Endothelial cell of umbilical vein (primary cell): ENCODE data around the gene FER.

Source experiments
- EZH2 ChIP-seq: IDR thresholded peaks from 2 replicates; pipeline ENCODE4 v1.6.1; 2012; ENCODE audit warnings: borderline replicate concordance, low read depth, mild to moderate bottlenecking, moderate library complexity, low read length, inconsistent platforms; ENCODE audit not compliant: severe bottlenecking
- FOS ChIP-seq: IDR thresholded peaks from 2 replicates; pipeline ENCODE4 v1.6.1; 2011; ENCODE audit warnings: mild to moderate bottlenecking, low read length, moderate library complexity, borderline replicate concordance; ENCODE audit not compliant: insufficient read depth
- JUN ChIP-seq: IDR thresholded peaks from 2 replicates; pipeline ENCODE4 v1.6.1; 2011; ENCODE audit warnings: borderline replicate concordance, low read depth; ENCODE audit not compliant: insufficient read length, insufficient read depth
- MYC ChIP-seq: IDR thresholded peaks from one replicate; pipeline ENCODE4 v1.6.1; 2011; ENCODE audit warnings: mild to moderate bottlenecking, low read depth, low read length
- POLR2A ChIP-seq: IDR thresholded peaks from 2 replicates; pipeline ENCODE4 v1.6.1; 2012; ENCODE audit warnings: low read depth, mild to moderate bottlenecking, control low read depth, low read length
- POLR2AphosphoS5 ChIP-seq: IDR thresholded peaks from 2 replicates; pipeline ENCODE4 v1.6.1; 2012; ENCODE audit warnings: low read depth, mild to moderate bottlenecking, control low read depth, low read length, moderate library complexity; ENCODE audit not compliant: insufficient read depth
- TF ChIP-seq, protein P1 (sequence below), 2 donors: IDR thresholded peaks; 1 replicate in 1 of 2; 2 replicates in 1 of 2; pipeline ENCODE4 v1.5.1; 2011; ENCODE audit warnings: low read length in 2 of 2, mild to moderate bottlenecking in 2 of 2, moderate library complexity in 2 of 2, control low read depth in 1 of 2, inconsistent platforms in 1 of 2, low read depth in 1 of 2; ENCODE audit not compliant: insufficient read depth in 1 of 2; ENCODE audit errors: extremely low read depth in 1 of 2
- TF ChIP-seq, protein P2 (sequence below): IDR thresholded peaks from 2 replicates; pipeline ENCODE4 v1.6.1; 2011; ENCODE audit not compliant: insufficient read depth, insufficient read length

DNA sequence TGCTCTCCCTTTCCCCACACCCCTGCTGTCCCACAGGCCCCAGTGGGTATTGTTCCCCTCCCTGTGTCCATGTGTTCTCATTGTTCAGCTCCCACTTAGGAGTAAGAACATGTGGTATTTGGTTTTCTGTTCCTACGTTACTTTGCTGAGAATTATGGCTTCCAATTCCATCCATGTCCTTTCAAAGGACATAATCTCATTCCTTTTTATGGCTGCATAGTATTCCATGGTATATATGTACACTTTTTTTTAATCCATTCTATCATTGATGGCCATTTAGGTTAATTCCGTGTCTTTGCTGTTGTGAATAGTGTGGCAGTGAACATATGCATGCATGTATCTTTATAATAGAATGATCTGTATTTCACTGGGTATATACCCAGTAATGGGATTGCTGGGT lies 25.6 kb downstream of the FER start:
- TF ChIP-seq, protein P1, sequence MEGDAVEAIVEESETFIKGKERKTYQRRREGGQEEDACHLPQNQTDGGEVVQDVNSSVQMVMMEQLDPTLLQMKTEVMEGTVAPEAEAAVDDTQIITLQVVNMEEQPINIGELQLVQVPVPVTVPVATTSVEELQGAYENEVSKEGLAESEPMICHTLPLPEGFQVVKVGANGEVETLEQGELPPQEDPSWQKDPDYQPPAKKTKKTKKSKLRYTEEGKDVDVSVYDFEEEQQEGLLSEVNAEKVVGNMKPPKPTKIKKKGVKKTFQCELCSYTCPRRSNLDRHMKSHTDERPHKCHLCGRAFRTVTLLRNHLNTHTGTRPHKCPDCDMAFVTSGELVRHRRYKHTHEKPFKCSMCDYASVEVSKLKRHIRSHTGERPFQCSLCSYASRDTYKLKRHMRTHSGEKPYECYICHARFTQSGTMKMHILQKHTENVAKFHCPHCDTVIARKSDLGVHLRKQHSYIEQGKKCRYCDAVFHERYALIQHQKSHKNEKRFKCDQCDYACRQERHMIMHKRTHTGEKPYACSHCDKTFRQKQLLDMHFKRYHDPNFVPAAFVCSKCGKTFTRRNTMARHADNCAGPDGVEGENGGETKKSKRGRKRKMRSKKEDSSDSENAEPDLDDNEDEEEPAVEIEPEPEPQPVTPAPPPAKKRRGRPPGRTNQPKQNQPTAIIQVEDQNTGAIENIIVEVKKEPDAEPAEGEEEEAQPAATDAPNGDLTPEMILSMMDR (IDR thresholded peaks at IDR 0.05; ENCODE audit: extremely low read depth in 1 of 2, insufficient read depth in 1 of 2, low read depth in 1 of 2, low read length in 2 of 2): no peak
- no peak for TF ChIP-seq POLR2A
- TF ChIP-seq MYC: no peak
- TF ChIP-seq EZH2: no peak
- TF ChIP-seq POLR2AphosphoS5: no peak
- TF ChIP-seq, protein P2, sequence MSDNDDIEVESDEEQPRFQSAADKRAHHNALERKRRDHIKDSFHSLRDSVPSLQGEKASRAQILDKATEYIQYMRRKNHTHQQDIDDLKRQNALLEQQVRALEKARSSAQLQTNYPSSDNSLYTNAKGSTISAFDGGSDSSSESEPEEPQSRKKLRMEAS: no peak
- TF ChIP-seq FOS: no peak
- no peak for TF ChIP-seq JUN
